HG02642 (cell line): ENCODE measurements around the gene IL20.
"Not testable (repeated sequence)": the region's sequence is repeated elsewhere in the genome, so short reads cannot be mapped to it uniquely, and the experiment has no call there.

Experiments used
- ATAC-seq: cut with Tn5 transposase; IDR thresholded peaks from one replicate; pipeline ENCODE4 v1.9.1; 2021; ENCODE audit warnings: mild to moderate bottlenecking; ENCODE audit not compliant: unreplicated experiment, poor library complexity

Gene IL20

GRCh38 chr1:206841609-206842323 lies 23.7 kb upstream of the IL20 start:
- ATAC-seq: no peak

DNA sequence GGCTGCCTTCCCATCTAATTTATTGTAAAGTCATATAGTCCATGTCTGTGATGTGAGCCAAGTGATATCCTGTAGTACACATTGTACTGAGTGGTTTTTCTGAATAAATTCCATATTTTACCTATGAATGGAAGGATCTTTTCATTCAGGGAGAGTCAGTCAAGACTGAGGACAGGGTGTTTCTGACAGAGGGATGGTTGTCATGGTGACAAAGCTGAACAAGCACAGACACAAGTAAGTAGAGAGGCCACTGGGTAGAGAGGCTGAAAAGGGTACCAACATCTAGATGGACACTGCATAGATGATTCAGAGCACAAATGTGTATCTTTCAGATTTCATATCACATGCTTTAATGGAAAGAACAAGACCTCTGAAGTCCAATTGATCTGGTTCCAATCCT lies 22.6 kb upstream of the IL20 start:
- ATAC-seq: no peak

GRCh38 chr1:206843626-206844025 lies 21.8 kb upstream of the IL20 start:
- no peak for ATAC-seq

GRCh38 chr1:206846487-206846886 lies 18.9 kb upstream of the IL20 start:
- no peak for ATAC-seq

GRCh38 chr1:206847337-206847834 lies 18.0 kb upstream of the IL20 start:
- no peak for ATAC-seq

DNA sequence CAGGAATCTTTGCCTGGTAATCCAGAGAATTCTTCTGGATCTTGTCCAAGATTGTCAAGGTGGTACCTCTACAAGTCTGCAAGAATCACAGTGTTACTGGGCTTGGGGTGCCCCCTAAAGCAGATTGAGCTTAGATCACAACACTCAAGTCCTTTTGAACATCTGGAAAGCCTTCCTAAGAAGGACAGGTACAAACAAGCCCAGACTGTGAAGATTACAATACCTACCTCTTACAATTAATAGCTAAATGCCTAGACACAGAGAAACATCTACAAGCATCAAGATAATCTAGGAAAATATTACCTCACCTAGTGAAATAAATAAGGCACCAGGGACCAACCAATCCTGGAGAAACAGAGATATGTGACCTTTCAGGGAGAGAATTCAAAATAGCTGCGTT lies 17.5 kb upstream of the IL20 start:
- no peak for ATAC-seq

DNA sequence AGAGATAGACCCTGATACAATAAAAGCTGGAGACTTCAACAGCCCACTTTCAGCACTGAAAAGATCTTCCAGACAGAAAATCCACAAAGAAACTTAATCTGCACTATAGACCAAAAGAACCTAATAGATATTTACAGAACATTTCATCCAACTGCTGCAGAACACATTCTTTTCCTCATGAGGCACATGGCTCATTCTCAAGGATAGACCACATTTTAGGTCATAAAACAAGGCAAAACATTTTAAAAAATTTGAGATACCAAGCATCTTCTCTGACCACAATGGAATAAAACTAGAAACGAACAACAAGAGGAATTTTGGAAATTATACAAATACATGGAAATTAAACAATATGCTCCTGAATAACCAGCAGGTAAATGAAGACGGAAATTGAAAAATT lies 15.0 kb upstream of the IL20 start:
- ATAC-seq: no peak

DNA sequence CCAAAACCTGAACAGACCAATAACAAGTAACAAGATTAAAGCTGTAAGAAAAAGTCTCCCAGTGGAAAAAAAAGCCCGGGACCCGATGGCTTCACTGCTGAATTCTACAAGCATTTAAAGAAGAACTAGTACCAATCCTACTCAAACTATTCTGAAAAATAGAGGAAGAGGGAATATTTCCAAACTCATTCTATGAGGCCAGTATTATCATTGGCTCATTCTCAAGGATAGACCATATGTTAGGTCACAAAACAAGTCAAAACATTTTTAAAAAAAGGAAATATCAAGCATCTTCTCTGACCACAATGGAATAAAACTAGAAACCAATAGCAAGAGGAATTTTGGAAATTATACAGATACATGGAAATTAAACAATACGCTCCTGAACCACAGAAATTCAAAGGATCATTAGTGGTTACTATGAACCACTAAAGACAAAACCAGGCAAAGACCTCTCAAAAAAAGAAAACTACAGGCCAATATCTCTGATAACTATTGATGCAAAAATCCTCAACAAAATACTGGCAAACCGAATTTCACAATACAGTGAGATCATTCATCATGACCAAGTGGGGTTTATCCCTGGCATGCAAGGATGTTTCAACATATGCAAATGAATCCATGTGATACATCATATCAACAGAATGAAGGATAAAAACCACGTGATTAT lies 13.9 kb upstream of the IL20 start:
- ATAC-seq: no peak

GRCh38 chr1:206852662-206853061 lies 12.8 kb upstream of the IL20 start:
- not testable (repeated sequence) for ATAC-seq

DNA sequence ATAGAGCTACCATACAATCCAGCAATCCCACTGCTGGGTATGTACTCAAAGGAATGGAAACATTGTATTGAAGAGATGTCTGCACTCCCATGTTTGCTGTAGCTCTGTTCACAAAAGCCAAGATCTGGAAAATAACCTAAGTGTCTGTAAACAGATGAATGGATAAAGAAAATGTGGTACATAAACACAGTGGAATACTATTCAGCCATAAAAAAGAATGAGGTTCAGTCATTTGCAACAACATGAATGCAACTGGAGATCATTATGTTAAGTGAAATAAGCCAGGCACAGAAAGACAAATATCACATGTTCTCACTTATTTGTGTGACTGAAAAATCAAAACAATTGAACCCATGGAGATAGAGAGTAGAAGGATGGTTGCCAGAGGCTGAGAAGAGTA lies 11.7 kb upstream of the IL20 start:
- ATAC-seq: not testable (repeated sequence)

DNA sequence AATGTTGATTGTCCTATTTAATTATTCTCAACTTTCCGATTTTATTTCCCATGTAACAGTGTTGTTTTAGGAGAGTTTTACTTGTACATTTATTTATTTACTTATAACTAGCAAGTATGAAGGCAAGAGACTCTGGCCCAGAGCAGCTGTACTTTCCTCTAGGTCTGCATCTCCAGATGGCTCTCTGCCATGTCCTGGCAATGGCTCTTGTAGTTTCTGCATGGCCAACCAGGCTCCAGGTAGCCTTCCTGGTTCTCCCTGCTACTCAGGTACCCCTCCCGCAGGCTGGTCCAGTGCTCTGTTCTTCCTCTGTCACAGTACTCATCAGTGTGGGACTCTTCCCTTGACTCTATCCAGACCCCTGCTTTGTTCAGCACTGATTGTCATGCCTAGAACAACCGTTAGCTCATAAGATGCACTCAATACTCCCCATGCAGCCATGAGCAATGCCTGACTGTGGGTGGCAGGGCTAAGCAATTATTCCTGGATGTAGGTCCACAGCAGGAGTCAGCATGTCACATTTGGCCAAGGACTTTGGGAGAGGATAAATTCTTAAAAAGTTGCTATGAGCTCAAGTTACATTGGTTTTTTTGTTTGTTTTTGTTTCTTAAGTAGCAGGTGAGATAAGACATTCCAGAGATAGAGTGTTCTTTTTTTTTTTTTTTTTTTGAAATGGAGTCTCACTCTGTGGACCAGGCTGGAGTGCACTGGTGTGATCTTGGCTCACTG lies 10.9 kb upstream of the IL20 start:
- ATAC-seq: no peak

DNA sequence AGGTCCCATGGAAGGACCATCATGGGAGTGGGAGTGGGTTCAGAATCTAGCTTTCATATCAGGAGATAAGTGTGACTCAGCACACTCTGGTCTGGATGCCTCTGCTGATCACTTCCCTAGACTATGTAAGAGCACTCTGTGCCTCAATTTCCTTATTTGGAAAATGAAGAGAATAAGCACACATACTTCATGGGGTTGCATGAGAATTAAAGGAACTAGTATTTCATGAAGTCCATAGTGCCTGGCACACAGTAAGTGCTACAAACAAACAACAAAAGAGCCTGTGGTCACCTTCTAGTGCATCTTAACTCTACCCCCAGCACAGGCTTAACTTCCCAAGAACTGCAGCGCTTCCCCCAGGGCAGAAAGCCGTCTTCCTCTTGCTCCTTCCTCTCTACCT lies 9.6 kb upstream of the IL20 start:
- no peak for ATAC-seq

GRCh38 chr1:206856674-206857464 lies 8.6 kb upstream of the IL20 start:
- ATAC-seq: no peak

GRCh38 chr1:206859082-206859521 lies 6.3 kb upstream of the IL20 start:
- no peak for ATAC-seq

DNA sequence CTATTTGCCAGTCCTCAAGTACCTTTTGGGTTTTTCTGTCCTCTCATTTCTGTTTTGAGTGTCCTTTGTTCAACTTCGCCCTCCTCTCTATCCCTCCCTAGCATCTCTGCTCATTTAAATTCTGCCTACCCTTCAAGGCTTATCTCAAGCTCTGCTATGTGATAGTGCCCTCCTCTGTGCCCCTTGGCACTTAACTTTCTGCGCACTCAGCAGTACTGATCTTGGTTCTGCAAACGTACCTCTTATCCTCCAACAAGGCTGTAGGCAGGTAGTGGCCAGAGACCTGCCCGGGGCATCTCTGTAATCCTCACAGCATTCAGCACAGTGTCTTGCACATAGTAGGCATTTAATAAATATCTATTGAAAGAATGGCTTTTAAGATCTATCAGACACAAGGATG lies 5.3 kb upstream of the IL20 start:
- ATAC-seq: no peak

DNA sequence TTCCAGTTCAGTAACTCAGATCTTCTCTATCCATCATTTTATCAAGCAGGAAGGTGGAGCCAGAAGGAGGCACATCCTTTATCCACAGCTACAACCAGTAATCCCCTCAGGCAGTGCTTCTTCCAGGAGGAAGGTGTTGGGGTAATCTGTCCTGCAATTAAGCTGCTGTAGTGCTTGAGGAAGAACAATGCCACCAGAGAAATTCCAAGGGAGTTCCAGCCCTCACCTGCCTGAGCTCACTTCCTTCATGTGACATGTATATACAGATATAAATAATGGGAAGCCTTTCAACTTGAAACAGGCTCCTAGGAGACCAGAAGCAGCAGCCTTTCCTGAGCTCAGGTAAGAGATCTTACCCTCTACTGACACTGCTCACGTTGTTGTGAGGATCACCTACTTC lies 2.2 kb upstream of the IL20 start:
- no peak for ATAC-seq

DNA sequence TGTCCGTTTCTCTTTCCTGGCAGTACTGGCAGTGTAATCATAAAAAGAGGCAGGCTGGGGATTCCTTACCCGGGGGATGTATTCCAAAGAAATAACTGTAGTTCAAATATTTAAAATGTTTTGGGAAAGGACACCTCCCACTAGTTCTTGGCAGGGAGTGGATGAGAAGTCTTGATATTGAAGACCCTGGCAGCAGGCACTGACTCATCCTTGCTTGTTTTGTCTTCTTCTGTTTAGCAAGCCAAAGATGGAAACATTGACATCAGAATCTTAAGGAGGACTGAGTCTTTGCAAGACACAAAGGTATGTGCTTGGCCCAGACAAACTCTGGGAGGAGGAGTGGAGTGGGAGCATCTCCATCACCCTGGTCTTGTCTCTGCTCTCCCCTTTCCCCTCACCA lies 639 bp downstream of the IL20 start:
- ATAC-seq: no peak

DNA sequence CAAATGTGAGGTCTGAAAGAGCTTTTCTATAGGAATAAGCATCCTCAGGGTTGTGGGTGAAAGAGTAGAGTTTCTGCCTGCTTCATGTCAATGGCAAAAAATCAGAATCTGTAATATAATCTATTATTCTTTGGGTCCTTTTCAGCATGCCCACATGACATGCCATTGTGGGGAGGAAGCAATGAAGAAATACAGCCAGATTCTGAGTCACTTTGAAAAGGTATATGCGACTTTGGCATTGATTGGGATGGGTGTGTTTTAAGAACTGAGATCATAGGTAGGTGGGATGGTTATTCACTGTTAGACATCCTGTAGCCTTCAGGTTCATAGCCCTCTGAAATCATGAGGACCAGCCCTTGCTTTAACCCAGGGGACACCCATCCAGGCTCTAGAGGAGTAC lies 1.8 kb downstream of the IL20 start:
- ATAC-seq: no peak

DNA sequence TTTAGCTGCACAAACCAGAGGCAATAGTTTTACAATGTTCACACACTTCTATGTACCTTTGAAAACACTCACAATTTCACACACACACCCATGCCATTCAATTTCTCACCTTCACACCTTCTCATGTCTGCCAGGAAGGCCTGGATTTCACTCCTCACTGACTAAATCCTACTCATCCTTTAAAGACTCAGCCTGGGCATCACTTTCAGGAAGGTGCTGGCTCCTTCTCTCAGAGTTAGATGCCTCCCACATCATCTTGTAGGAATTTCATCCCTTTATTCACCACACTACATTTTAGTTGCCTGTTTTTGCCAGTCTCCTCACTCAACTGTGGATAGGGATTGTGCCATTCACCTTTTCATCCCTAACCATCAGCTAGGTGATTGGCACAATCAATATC lies 2.3 kb downstream of the IL20 start:
- no peak for ATAC-seq

- no peak for ATAC-seq
Measured at GRCh38 chr1:206868264-206868663, 2.8 kb downstream of the IL20 start.

GRCh38 chr1:206872139-206872538 lies 6.7 kb downstream of the IL20 start:
- ATAC-seq: no peak
